Left ventricle myocardium inferior (tissue), 1 donor: ENCODE measurements around the gene ZNF785. TPM values are rescaled to one million over a fixed set of nuclear protein-coding genes. Genes with fewer than 3 reads are reported as not detected.

ENCODE experiments used
- DNase-seq: peaks from one replicate; pipeline ENCODE4 v3.0.0-alpha.2; 2020
- H3K27ac ChIP-seq: fragments of 200-600 bp; replicated peaks from 2 replicates; pipeline ENCODE4 v1.8.0; 2021
- H3K27me3 ChIP-seq: fragments of 200-600 bp; 2 replicates; pipeline ENCODE4 v1.8.0; 2021; ENCODE audit warnings: low read depth
- H3K36me3 ChIP-seq: fragments of 200-600 bp; 2 replicates; pipeline ENCODE4 v1.8.0; 2021
- H3K4me1 ChIP-seq: fragments of 200-600 bp; 2 replicates; pipeline ENCODE4 v1.8.0; 2021
- H3K4me3 ChIP-seq: fragments of 200-600 bp; 2 replicates; pipeline ENCODE4 v1.8.0; 2021; ENCODE audit warnings: mild to moderate bottlenecking, moderate library complexity
- H3K9me3 ChIP-seq: fragments of 200-600 bp; replicated peaks from 2 replicates; pipeline ENCODE4 v1.8.0; 2021
- CTCF ChIP-seq: fragments of 200-600 bp; IDR thresholded peaks from 2 replicates; pipeline ENCODE4 v1.8.0; 2021; ENCODE audit warnings: antibody characterized with exemption, mild to moderate bottlenecking, borderline replicate concordance
- intact Hi-C: fragments of 100-400 bp; cut with micrococcal nuclease; formaldehyde crosslinking; loops from one replicate; pipeline ENCODE4 v1.11.0; 2022
- total RNA-seq: library from RNA; stranded (reverse); fragmentation: NEBNext Ultra II Directional; extraction: Animal tissue kit (Norgen Biotek cat#: 25700); gene quantifications from one replicate; pipeline ENCODE4 v1.2.1, GENCODE V29; 2021
- donor health status: DM: no; HTN: yes; CAD: no; lungs with severe emphysema.

The ZNF785 gene
- total RNA-seq, 1 donor from 2014 or later = 7.1 TPM

DNA sequence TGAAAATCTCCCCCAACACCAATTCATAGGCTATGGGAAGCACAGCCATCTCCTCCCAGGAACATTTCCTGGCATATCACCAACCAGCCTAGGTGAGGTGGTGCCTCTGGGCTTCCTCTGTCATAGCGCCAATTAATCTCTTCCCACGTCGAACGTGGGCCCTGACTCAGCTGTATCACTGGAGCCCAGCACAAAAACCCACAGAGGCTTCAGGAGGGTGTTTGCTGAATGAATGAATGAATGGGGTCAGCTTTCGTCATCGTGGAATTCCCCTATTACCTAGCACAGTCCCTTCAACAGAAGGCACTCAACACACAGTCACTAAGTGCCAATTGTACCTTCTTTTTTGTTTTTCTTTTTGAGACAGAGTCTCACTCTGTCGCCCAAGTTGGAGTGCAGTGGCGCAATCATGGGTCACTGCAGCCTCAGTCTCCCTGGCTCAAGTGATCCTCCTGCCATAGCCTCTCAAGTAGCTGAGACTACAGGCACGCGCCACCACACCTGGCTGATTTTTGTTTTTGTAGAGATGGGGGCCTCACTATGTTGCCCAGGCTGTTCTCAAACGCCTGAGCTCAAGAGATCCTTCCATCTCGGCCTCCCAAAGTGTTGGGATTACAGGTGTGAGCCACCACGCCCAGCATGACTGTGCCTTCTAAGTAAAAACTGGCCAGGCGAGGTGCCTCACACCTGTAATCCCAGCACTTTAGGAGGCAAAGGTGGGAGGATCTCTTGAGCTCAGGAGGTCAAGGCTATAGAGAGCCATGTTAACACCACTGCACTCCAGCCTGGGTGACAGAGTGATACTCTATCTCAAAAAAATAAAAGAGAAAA, 18.1 kb downstream of the ZNF785 start:
- Histone ChIP-seq H3K27ac (no peak overlapping the region), H3K4me1 (peaks cover 31% of the 10 kb centered on the region), H3K36me3 (no peaks in the 10 kb centered on the region), H3K27me3 (no peaks in the 10 kb centered on the region), H3K9me3 (no peaks in the 10 kb centered on the region), H3K4me3 (no peak overlapping the region)
- no peak for TF ChIP-seq CTCF
- intact Hi-C loops = no loop called here
- DNase-seq = no peak

DNA sequence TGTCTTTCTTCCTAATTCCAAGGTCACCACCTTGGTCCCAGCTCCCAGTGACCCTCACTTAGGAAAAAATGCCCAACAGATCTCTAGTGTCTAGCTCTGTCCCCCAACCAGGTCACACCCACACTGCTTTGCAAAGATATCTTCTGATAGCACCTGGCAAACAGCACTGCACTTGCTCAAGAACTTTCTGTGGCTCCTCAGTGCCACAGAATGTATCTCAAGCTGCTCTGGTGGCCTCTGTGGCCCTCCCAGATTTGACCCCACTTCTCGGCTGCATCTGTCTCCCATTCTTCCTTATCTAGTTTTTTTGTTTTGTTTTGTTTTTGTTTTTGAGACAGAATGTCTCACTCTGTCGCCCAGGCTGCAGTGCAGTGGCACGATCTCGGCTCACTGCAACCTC, 19.0 kb downstream of the ZNF785 start:
- no peak for TF ChIP-seq CTCF
- H3K27ac ChIP-seq = no peak overlapping the region
- peaks cover 29% of the 10 kb centered on the region for H3K4me1 ChIP-seq
- intact Hi-C loops = no loop called here
- no peaks in the 10 kb centered on the region for H3K36me3 ChIP-seq
- DNase-seq = no peak
- no peaks in the 10 kb centered on the region for H3K27me3 ChIP-seq
- H3K9me3 ChIP-seq = no peaks in the 10 kb centered on the region
- no peak overlapping the region for H3K4me3 ChIP-seq

- H3K4me1 ChIP-seq = peaks cover 28% of the 10 kb centered on the region
- no peak for DNase-seq
- no peak overlapping the region for H3K27ac ChIP-seq
- intact Hi-C loops = no loop called here
- H3K9me3 ChIP-seq = no peaks in the 10 kb centered on the region
- H3K27me3 ChIP-seq = no peaks in the 10 kb centered on the region
- H3K4me3 ChIP-seq = no peak overlapping the region
- no peak for TF ChIP-seq CTCF
- no peaks in the 10 kb centered on the region for H3K36me3 ChIP-seq
Measured at GRCh38 chr16:30565984-30566383, 19.5 kb downstream of the ZNF785 start.

GRCh38 chr16:30565526-30565925, 20.0 kb downstream of the ZNF785 start:
- no peak for TF ChIP-seq CTCF
- intact Hi-C loops = no loop called here
- no peak for DNase-seq
- no peak overlapping the region for H3K4me3 ChIP-seq
- H3K4me1 ChIP-seq = peaks cover 28% of the 10 kb centered on the region
- H3K27ac ChIP-seq = no peak overlapping the region
- H3K36me3 ChIP-seq = no peaks in the 10 kb centered on the region
- no peaks in the 10 kb centered on the region for H3K27me3 ChIP-seq
- H3K9me3 ChIP-seq = no peaks in the 10 kb centered on the region

GRCh38 chr16:30562021-30562420, 23.5 kb downstream of the ZNF785 start:
- H3K27ac ChIP-seq = peak overlapping the region; percentile 87
- no peaks in the 10 kb centered on the region for H3K9me3 ChIP-seq
- no peaks in the 10 kb centered on the region for H3K27me3 ChIP-seq
- peaks cover 27% of the 10 kb centered on the region for H3K4me1 ChIP-seq
- H3K36me3 ChIP-seq = no peaks in the 10 kb centered on the region
- H3K4me3 ChIP-seq = peak overlapping the region; percentile 70
- TF ChIP-seq CTCF = no peak
- intact Hi-C loops = no loop called here
- no peak for DNase-seq
